ENCODE data around the gene HCRT.

The HCRT gene

DNA sequence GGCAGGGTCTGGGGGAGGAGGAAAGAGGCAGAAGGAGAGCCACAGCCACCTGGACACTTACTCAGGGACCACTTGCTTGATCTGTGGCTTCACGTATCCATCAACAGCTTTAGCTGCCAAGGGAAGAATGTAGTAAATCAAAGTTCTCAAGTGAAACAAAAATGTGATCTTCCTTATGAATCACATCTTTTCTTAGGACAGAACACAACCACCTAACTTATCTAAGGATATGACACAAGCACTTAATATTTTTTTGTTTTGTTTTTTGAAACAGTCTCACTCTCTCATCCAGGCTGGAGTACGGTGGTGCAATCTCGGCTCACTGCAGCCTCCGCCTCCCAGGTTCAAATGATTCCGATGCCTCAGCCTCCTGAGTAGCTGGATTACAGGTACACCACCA is 17.4 kb upstream of the HCRT start:
- H3K36me3 Mint-ChIP-seq: peaks cover 4% of the 10 kb centered on the region
- peak overlapping the region; percentile 8 for H3K27ac Mint-ChIP-seq
- H3K27me3 Mint-ChIP-seq: no peaks in the 10 kb centered on the region

DNA sequence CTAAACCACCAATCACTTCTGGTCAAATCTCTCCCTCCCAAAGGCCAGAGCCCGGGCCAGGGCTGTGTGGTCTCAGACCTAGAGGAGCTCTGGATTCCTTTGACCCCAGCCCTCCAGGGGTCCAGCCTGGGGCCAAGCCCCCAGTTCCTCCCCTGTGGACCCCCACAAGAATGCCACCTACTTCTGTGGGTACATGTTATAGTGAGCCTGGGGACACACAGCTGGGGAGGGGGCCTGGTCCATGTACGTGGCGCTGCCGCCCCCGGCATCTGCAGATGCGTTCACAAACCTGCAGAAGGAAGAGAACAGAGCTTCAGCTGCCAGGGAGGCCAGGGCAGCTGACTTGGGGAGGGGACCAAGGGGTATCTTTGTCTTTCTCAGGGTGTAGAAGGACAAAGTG is 16.9 kb upstream of the HCRT start:
- Mint-ChIP-seq H3K27ac (no peak overlapping the region), H3K9me3 (no peaks in the 10 kb centered on the region), H3K4me1 (no peaks in the 10 kb centered on the region), H3K27me3 (no peaks in the 10 kb centered on the region), H3K36me3 (peaks cover 5% of the 10 kb centered on the region), H3K4me3 (no peak overlapping the region)

More for the DNA sequence above, 17.4 kb upstream of the HCRT start:
- no peaks in the 10 kb centered on the region for H3K4me1 Mint-ChIP-seq
- H3K9me3 Mint-ChIP-seq: no peaks in the 10 kb centered on the region
- no peak overlapping the region for H3K4me3 Mint-ChIP-seq

DNA sequence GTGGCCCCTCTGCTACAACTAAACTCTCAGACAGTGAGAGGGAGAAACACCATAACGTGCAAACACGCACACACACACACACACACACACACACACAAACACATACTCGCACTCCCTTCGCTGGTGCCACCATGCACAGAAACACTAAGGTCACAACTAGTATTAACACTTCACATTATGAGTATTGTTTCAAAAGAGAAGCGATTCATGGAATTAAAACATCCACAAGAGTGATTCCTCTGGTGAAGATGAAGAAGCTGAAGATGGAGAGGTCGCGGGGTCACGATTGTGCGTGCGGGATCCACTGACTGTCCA is 16.2 kb upstream of the HCRT start:
- H3K4me1 Mint-ChIP-seq: no peaks in the 10 kb centered on the region
- H3K27ac Mint-ChIP-seq: peak overlapping the region; percentile 48
- no peak overlapping the region for H3K4me3 Mint-ChIP-seq
- H3K27me3 Mint-ChIP-seq: no peaks in the 10 kb centered on the region
- peaks cover 5% of the 10 kb centered on the region for H3K36me3 Mint-ChIP-seq
- no peaks in the 10 kb centered on the region for H3K9me3 Mint-ChIP-seq

DNA sequence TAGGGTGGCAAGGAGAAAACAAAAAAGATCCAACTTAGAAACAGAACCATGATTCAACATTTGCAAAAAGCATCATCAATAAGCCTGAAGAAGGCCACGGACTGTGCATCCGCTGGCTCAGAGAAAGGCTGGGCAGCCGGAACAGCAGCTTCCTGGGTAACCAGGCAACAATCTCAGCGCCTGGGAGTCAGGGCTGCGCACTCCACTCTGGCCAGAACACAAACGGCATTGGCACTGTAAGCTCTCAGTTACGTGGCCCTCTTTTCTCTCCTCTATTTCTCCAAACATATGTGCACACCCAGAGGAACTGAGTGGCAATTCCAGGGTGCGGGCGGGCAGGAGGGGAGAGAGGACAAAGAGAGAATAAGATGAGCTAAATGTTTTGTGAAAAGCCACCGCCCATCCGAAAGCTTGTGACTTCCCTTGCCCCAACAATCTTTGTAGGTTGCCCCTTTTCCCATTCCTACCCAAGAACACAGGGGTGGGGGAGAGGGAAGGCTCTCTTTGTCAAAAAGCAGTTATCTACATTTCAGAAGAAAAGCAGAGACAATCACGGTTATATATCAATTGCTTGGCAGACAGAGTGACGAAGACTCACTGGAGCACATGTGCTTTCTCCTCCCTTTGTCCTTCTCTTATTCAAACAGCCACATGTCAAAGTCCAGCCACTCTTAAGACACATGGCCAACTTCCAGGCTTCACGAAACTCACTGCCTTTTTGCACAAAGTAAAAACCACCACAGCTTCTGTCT is 15.6 kb upstream of the HCRT start:
- H3K27me3 Mint-ChIP-seq: no peaks in the 10 kb centered on the region
- peak overlapping the region; percentile 43 for H3K27ac Mint-ChIP-seq
- H3K4me1 Mint-ChIP-seq: no peaks in the 10 kb centered on the region
- H3K4me3 Mint-ChIP-seq: no peak overlapping the region
- H3K9me3 Mint-ChIP-seq: no peaks in the 10 kb centered on the region
- peaks cover 5% of the 10 kb centered on the region for H3K36me3 Mint-ChIP-seq

DNA sequence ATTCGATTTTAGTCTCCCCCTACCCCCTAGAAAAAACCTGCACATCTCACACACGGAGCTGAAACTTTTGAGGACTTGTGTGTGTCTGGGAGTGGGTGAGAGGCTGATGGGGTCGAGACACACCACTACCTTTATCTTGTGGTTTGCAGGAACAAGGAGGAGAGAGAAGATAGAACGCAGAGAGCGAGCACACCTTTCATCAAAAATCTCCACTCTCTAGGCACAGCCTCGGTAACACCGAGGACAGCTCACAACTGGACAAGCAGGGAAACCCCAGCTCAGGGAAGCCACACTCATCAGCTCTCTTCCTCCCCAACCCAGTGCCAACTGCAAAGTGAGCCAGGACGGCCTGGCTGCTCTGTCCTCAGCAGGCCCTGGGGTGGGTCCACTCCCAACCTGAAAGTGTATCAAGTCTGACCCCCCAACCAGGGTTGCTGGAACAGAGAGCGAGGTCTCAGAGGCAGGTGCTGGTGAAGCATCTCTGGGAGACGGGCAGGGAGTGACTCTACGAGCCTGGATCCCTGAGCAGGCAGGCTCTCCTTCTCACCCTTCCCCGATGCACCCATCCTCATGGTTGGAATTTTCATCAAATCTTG is 14.3 kb upstream of the HCRT start:
- peak overlapping the region; percentile 42 for H3K27ac Mint-ChIP-seq
- no peaks in the 10 kb centered on the region for H3K9me3 Mint-ChIP-seq
- H3K27me3 Mint-ChIP-seq: no peaks in the 10 kb centered on the region
- H3K4me1 Mint-ChIP-seq: peaks cover 1% of the 10 kb centered on the region
- peaks cover 3% of the 10 kb centered on the region for H3K36me3 Mint-ChIP-seq
- H3K4me3 Mint-ChIP-seq: no peak overlapping the region

DNA sequence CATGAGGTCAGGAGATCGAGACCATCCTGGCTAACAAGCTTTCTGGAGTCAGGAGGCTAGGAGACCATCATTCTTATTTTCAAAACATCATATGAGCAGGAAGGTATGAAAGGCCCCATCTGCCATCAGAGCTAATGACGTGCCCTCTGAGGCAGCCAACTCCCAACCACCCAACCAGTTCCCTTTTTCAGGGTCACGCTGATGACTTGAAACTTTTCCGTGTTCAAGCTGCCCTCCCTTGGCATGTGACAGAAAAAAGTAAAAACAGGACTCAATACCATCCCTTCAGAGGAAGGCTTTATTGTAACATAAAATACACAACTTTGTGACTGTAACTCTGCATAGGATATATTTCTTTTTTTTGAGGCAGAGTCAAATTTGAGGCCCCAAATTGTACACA is 13.6 kb upstream of the HCRT start:
- Mint-ChIP-seq H3K4me1 (peaks cover 7% of the 10 kb centered on the region), H3K4me3 (no peak overlapping the region), H3K9me3 (no peaks in the 10 kb centered on the region), H3K36me3 (peaks cover 3% of the 10 kb centered on the region), H3K27me3 (no peaks in the 10 kb centered on the region), H3K27ac (no peak overlapping the region)

DNA sequence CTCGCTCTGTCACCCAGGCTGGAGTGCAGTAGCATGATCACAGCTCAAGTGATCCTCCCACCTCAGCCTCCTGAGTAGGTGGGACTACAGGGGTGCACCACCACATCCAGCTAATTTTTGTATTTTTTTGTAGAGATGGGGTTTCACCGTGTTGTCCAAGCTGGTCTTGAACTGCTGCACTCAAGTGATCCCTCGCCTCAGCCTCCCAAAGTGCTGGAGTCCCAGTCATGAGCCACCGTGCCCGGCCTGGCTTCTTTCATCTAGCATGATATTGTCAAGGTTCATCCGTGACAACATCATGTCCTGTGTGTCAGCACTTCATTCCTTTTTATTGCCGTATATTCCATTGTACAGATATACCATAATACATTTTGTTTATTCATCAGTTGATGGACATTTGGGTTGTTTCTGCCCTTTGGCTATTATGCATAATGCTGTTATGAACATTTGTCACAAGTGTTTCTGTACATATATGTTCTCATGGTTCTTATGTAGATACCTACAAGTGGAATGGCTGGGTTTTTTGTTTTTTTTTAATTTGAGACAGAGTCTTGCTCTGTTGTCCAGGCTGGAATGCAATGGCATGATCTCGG is 12.4 kb upstream of the HCRT start:
- H3K4me3 Mint-ChIP-seq: no peak overlapping the region

DNA sequence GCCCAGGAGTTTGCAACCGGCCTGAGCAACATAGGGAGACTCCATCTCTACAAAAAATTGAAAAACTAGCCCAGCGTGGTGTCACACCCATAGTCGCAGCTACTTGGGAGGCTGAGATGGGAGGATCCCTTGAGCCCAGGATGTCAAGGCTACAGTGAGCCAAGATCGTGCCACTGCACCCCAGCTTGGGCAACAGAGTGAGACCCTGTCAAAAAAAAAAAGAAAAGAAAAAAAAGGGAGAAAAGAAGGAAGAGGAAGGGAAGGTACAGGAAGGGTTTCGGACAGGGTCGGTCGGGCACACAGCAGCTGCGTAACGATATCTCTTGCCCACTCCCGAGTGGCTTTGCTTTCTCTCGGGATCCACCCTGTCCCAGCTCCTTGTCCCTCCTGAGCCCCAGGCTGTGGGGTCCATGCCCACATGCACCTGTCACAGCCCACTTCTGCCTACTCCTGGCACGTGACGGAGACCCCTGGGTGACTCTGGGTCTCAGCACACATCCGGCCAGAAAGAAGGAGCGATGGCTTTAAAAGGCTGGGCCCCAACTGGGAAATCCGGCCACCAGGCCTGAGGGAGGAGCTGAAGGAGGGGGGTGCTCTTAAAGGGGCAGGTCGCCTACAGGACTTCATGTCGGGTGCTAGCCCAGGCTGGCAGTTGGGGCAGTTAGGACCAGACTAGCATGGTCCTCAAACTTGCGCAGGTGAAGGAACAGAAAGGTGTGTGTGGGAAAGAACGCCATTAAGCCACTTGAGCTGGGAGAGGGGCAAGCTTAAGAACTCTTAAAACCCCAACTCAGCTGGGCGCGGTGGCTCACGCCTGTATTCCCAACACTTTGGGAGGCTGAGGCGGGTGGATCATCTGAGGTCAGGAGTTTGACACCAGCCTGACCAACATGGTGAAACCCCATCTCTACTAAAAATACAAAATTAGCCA is 9.0 kb upstream of the HCRT start, which contains the start of gene GHDC:
Gene GHDC (minus strand): TSS at position 526 of the 931 bp plus-strand sequence. CDS start 913 bp downstream, outside the sequence.
- peak within 1 kb of the TSS; percentile 97 for H3K4me3 Mint-ChIP-seq
- H3K9me3 Mint-ChIP-seq: no peaks in the 10 kb centered on the region
- peaks cover 23% of the 10 kb centered on the region for H3K4me1 Mint-ChIP-seq
- no peaks in the 10 kb centered on the region for H3K27me3 Mint-ChIP-seq
- H3K27ac Mint-ChIP-seq: peak within 1 kb of the TSS; percentile 96
- peaks cover 1% of the 10 kb centered on the region for H3K36me3 Mint-ChIP-seq

More for the DNA sequence above, 12.4 kb upstream of the HCRT start:
- Mint-ChIP-seq H3K27me3 (no peaks in the 10 kb centered on the region), H3K9me3 (no peaks in the 10 kb centered on the region), H3K27ac (peak overlapping the region; percentile 46), H3K4me1 (peaks cover 18% of the 10 kb centered on the region), H3K36me3 (peaks cover 3% of the 10 kb centered on the region)

DNA sequence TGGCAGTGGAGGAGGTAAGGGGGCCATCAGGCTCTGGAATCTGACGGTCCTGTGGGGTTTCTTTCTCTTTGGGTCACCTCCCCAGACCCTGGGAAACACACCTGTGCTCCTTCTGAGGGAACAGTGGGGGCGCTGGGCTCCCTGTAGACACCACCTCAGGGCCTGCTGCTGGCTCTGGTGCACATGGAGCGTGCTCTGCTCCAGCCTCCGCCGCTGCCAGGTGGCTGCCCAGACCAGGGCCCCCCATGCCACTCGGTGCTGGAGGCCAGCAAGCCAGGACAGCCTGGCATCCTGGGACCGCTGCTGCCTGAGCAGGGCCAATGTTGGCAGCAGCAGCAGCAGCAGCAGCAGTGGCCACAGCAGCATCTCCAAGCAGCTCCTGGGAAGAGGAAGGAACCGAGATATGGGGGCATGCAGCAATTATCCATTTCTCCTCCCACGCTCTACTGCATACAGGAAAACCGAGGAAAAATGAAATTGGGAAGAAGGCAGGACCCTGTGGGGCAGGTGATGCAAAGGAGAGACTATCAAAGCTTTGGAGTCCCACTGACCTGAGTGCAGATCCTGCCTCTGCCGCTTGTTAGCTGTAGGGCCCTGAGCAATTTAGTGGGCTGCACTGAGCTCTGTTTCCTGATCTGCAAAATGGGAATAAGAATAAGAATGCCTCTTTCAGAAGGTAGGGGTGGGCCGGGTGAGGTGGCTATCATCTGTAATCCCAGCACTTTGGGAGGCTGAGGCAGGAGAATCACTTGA is 8.1 kb upstream of the HCRT start:
- H3K4me1 Mint-ChIP-seq: peaks cover 23% of the 10 kb centered on the region
- no peaks in the 10 kb centered on the region for H3K9me3 Mint-ChIP-seq
- H3K36me3 Mint-ChIP-seq: peaks cover 1% of the 10 kb centered on the region
- H3K4me3 Mint-ChIP-seq: peak overlapping the region; percentile 97
- peak overlapping the region; percentile 96 for H3K27ac Mint-ChIP-seq
- H3K27me3 Mint-ChIP-seq: no peaks in the 10 kb centered on the region

DNA sequence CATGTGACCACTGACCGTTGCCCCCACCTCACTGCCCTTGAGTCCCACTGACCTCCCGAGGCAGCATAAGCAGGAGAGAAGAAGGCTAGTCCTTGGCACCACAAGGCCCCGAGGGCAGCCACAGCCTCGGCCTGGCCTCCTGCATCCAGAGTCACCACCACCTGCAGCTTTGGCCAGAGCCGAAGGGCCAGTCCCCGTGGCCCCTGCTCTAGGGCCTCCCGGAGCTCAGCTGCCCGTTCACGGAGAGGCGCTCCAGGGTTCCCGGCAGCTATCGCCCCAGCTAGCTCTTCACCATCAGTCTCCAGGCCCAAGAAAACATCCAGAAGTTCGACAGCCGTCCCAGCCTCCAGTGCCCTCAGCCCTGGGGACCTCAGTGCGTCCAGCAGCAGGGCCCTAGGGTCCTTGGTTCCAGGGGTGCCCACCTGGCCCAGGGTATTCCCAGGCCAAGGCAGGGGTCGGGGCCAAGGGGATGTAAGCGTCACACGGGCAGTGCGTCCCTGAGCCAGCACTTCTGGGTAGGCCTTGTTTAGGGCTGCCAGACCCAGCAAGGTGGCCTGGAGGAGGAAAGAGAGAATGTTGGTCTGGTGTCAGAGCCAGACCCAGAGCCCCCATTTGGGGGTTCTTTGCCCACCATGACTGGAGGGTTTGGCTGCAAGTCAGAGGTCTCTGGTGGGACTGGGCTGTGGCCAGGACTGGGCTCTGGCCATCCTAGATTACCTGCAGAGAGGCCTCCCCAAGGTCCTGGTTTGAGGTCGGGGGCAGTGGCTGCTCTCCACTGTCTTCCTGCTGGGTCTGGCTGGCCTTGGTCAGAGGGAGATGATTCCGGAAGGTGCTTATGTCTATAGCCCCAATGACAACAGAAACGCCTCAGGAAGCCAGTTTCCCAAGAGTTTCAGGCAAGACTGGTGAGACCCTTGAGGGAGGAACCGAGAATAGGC is 7.2 kb upstream of the HCRT start:
- H3K36me3 Mint-ChIP-seq: peaks cover 1% of the 10 kb centered on the region
- H3K4me3 Mint-ChIP-seq: peak overlapping the region; percentile 97
- peaks cover 23% of the 10 kb centered on the region for H3K4me1 Mint-ChIP-seq
- no peaks in the 10 kb centered on the region for H3K9me3 Mint-ChIP-seq
- H3K27ac Mint-ChIP-seq: peak overlapping the region; percentile 17
- no peaks in the 10 kb centered on the region for H3K27me3 Mint-ChIP-seq

DNA sequence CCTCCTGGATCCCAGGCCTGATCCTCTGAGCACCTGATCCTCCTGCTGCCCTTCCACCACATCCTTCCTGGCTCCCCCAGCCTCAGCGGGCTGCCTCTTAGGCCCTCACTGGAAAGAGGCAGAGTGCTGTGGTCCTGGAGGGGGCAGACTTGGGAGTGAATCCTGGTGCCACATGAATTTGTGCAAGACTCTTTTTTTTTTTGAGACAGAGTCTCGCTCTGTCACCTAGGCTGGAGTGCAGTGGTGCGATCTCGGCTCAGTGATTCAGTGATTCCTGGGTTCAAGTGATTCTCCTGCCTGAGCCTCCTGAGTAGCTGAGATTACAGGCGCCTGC is 6.0 kb upstream of the HCRT start:
- H3K27ac Mint-ChIP-seq: no peak overlapping the region
- no peaks in the 10 kb centered on the region for H3K9me3 Mint-ChIP-seq
- no peaks in the 10 kb centered on the region for H3K36me3 Mint-ChIP-seq
- no peaks in the 10 kb centered on the region for H3K27me3 Mint-ChIP-seq
- no peak overlapping the region for H3K4me3 Mint-ChIP-seq
- H3K4me1 Mint-ChIP-seq: peaks cover 23% of the 10 kb centered on the region

DNA sequence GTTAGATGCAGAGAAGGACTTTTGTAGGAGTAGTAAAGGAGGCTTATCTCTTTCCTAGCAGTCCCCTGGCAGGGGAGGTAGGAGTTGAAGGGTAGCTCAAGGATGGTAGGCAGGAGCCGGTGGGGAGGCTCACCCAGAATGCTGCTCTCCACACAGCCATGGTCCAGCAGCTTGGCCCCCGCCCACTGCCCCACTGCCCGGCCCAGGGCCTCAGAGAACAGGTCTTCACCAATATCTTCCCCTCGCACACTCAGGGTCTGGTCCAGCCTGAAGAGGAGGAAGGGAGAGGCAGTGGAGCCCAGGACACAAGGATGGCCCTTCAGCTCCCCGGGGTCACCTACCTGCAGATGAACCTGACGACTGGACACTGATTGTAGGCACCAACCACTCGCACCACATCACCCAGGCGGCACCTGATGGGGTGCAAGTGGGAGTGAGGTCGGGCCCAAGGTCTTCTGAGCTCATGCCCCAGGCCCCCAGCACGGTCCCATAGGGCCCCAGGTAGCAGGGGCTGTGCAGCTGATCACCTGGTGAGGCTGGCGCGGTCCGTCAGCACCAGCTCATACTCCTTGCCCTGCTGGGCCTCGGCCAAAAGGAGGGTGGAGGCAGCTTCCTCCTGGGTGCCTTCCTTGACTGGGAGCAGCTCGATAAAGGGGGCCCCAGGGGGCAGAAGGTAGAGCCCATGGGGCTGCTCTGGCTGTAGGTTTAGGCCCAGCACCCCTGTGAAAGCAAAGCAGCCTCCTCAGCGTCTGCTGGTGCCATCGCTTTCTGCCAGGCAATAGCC is 5.4 kb upstream of the HCRT start:
- H3K27me3 Mint-ChIP-seq: no peaks in the 10 kb centered on the region
- H3K9me3 Mint-ChIP-seq: no peaks in the 10 kb centered on the region
- peaks cover 23% of the 10 kb centered on the region for H3K4me1 Mint-ChIP-seq
- H3K4me3 Mint-ChIP-seq: no peak overlapping the region
- no peak overlapping the region for H3K27ac Mint-ChIP-seq
- no peaks in the 10 kb centered on the region for H3K36me3 Mint-ChIP-seq

DNA sequence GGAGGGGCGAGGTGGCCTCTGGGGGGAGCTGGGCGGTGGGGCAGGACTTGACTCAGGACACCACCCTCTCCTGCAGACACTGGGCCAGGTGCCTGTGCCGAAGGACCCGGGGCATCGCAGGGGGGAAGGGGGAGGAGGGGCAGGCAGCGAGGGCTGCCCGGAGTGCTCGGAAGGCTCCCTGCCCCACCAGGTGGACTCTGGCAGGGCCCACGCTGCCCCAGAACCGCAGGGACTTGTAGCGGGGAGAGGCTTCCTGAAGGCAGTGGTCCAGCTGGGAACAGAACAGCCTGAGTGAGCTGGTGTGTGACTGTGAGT is 4.4 kb upstream of the HCRT start:
- Mint-ChIP-seq H3K27ac (no peak overlapping the region), H3K4me1 (peaks cover 30% of the 10 kb centered on the region), H3K27me3 (no peaks in the 10 kb centered on the region), H3K9me3 (no peaks in the 10 kb centered on the region), H3K4me3 (no peak overlapping the region), H3K36me3 (no peaks in the 10 kb centered on the region)
